Ovary (tissue), 10 donors: Measurements from ENCODE around the gene COASY. TPM values are rescaled to one million over a fixed set of nuclear protein-coding genes. Genes with fewer than 3 reads are reported as not detected.

ENCODE experiments used
- DNase-seq, 5 donors: peaks; one replicate each; pipeline ENCODE4 v3.0.0-alpha.2; 2019 to 2020
- H3K27ac ChIP-seq, 2 donors: fragments of 200-600 bp; one replicate each; pipeline versions ENCODE4 v1.5.1 to v1.8.0; 2019 to 2022
- H3K27me3 ChIP-seq: fragments of 200-600 bp; one replicate; pipeline ENCODE4 v1.8.0; 2022
- H3K36me3 ChIP-seq: fragments of 200-600 bp; sonication (generic); one replicate; pipeline ENCODE4 v1.5.1; 2019
- H3K4me1 ChIP-seq: one replicate; pipeline ENCODE4 v1.8.1; 2013; ENCODE audit warnings: mild to moderate bottlenecking, moderate library complexity; ENCODE audit not compliant: insufficient read depth
- H3K4me3 ChIP-seq: fragments of 200-600 bp; sonication (generic); one replicate; pipeline ENCODE4 v1.5.1; 2017
- H3K9me3 ChIP-seq, 2 donors: fragments of 200-600 bp in 1 of 2; sonication (generic) in 1 of 2; one replicate each; pipeline versions ENCODE4 v1.5.1 to v1.8.1; 2013 to 2019; ENCODE audit warnings: mild to moderate bottlenecking in 1 of 2, moderate library complexity in 1 of 2
- CTCF ChIP-seq, 3 donors: fragments of 450-650 bp in 2 of 3; fragments of 200-600 bp in 1 of 3; IDR thresholded peaks; one replicate each; pipeline versions ENCODE4 v1.5.1 to v1.8.0; 2016 to 2022; ENCODE audit warnings: antibody characterized with exemption in 3 of 3, mild to moderate bottlenecking in 1 of 3
- EP300 ChIP-seq: sonication (generic); formaldehyde crosslinking; IDR thresholded peaks from one replicate; pipeline ENCODE4 v1.6.1; 2017; ENCODE audit warnings: antibody characterized with exemption
- POLR2A ChIP-seq: fragments of 450-650 bp; IDR thresholded peaks from one replicate; pipeline ENCODE4 v1.6.1; 2017; ENCODE audit warnings: antibody characterized with exemption, mild to moderate bottlenecking, moderate library complexity
- WGBS, 3 donors: extraction: QIAGEN DNeasy Blood & Tissue Kit in 1 of 3; methylation state at CpG; one replicate each; pipeline versions ENCODE4 v1.1.5 to v1.1.7; 2013 to 2017; 5-methylcytosine and 5-hydroxymethylcytosine counted together
- intact Hi-C, 4 donors: fragments of 100-400 bp; cut with DNase I; formaldehyde crosslinking; loops; one replicate each; pipeline versions ENCODE4 v1.11.0 to v1.15.1; 2022 to 2023
- long read RNA-seq, 3 donors: library from polyadenylated mRNA in 2 of 3; unstranded in 2 of 3; transcript quantifications; one replicate each; pipeline ENCODE4 v2.0.0 and lab custom pipeline, GENCODE V29; 2021 to 2026
- polyA plus RNA-seq, 2 donors: library from polyadenylated mRNA; stranded (reverse); fragments of 200-250 nt in 1 of 2; fragments of 350-450 nt in 1 of 2; fragmentation: Illumina TruSeq in 1 of 2; extraction: RNeasy Lipid Tissue Mini Kit (QIAGEN cat#74804) in 1 of 2; gene quantifications; one replicate each; pipeline ENCODE4 v1.2.3, GENCODE V29; 2013 to 2014
- total RNA-seq, 7 donors: library from RNA; depleted of rRNA in 2 of 7; stranded (reverse); fragments of >200 nt in 2 of 7; fragmentation: NEBNext Ultra II Directional in 3 of 7; extraction: Animal tissue kit (Norgen Biotek cat#: 25700) in 3 of 7; gene quantifications; one replicate each; pipeline versions ENCODE4 v1.1.0 to v1.2.4, GENCODE V29; 2016 to 2023
- donor health status: DM: no; HTN: no; CAD: no; lungs with moderate emphysema.
- donor health status: DM: no; HTN: no; CAD: no.
- donor health status: Bipolar disorder and iron deficiency.
- donor health status: DM: yes; HTN: yes; CAD: no.
- donor health status: DM: no; HTN: no; CAD: no.
- donor health status: DM: yes; HTN: yes; CAD: no.

COASY gene
- total RNA-seq (10 to 100 TPM; 13.8 to 51.2 (median 41.0) TPM), polyA plus RNA-seq (10 to 100 TPM; 22.6 to 37.6 TPM)
- long read RNA-seq, donor 1, transcript COASY-202 (10 exons, 2,071 nt): minor isoform, 29 of 116 reads
- long read RNA-seq, donor 1, transcript COASY-201 (9 exons, 2,458 nt): major isoform, 51 of 116 reads
- long read RNA-seq, donor 1, partial matches to known transcripts: 12 of 116 reads
- long read RNA-seq, donor 1, other reads (novel, unspliced or antisense): 22 of 116 reads
- long read RNA-seq, donor 2, partial matches to known transcripts: 0 of 10 reads
- long read RNA-seq, donor 2, other reads (novel, unspliced or antisense): 0 of 10 reads
- long read RNA-seq, donor 3, transcript COASY-202 (10 exons, 2,071 nt): minor isoform, 7 of 49 reads
- long read RNA-seq, donor 3, transcript COASY-201 (9 exons, 2,458 nt): major isoform, 23 of 49 reads
- long read RNA-seq, donor 3, partial matches to known transcripts: 2 of 49 reads
- long read RNA-seq, donor 3, other reads (novel, unspliced or antisense): 16 of 49 reads

GRCh38 chr17:42561897-42562387, at the start of gene COASY:
TSS of gene COASY (plus strand) at chr17:42562148. CDS start at chr17:42562623, 475 bp downstream.
- peaks cover 17% of the 10 kb centered on the region for H3K4me1 ChIP-seq
- no peaks in the 10 kb centered on the region for H3K9me3 ChIP-seq
- peak within 1 kb of the TSS; percentile 60 to 61 for H3K27ac ChIP-seq
- no peaks in the 10 kb centered on the region for H3K27me3 ChIP-seq
- WGBS, 3 donors: 0% methylated on average over 26 of the region's 26 CpGs
- intact Hi-C loops: no loop called here
- H3K36me3 ChIP-seq: no peaks in the 10 kb centered on the region
- no peak for TF ChIP-seq CTCF (IDR thresholded peaks at IDR 0.05)
- TF ChIP-seq POLR2A: peak; percentile 55
- peak; percentile 95 to 97 (median 96) for DNase-seq
- peak within 1 kb of the TSS; percentile 88 for H3K4me3 ChIP-seq

- TF ChIP-seq POLR2A: no peak
- H3K27me3 ChIP-seq: no peaks in the 10 kb centered on the region
- DNase-seq: no peak
- intact Hi-C loops: loop anchor here in 3 of 4 donors (5.0 to 10.0 kb wide), 4 partner anchors 50 to 90 kb away; partner anchors contain the start of gene CAVIN1 (in 2 of the 3)
- H3K36me3 ChIP-seq: no peaks in the 10 kb centered on the region
- H3K9me3 ChIP-seq: no peaks in the 10 kb centered on the region
- H3K4me1 ChIP-seq: peaks cover 36% of the 10 kb centered on the region
- WGBS, 3 donors: 29 to 44% (median 31%) methylated on average over 9 of the region's 9 CpGs
- H3K4me3 ChIP-seq: no peak overlapping the region
- H3K27ac ChIP-seq: peak overlapping the region; percentile 75 to 77
These were observed 49.7 kb upstream of the COASY start for GRCh38 chr17:42512246-42512645.

GRCh38 chr17:42512733-42513251, 49.2 kb upstream of the COASY start:
- no peaks in the 10 kb centered on the region for H3K36me3 ChIP-seq
- peak; percentile 54 to 71 (median 57) for DNase-seq
- H3K4me3 ChIP-seq: no peak overlapping the region
- no peaks in the 10 kb centered on the region for H3K27me3 ChIP-seq
- H3K27ac ChIP-seq: peak overlapping the region; percentile 75 to 77
- TF ChIP-seq EP300 (no peak), CTCF (IDR thresholded peaks at IDR 0.05) (no peak), POLR2A (no peak)
- intact Hi-C loops: loop anchor here in 3 of 4 donors (5.0 to 10.0 kb wide), 4 partner anchors 50 to 90 kb away; partner anchors contain the start of gene CAVIN1 (in 2 of the 3)
- no peaks in the 10 kb centered on the region for H3K9me3 ChIP-seq
- WGBS, 3 donors: 0 to 7% (median 6%) methylated on average over 6 of the region's 6 CpGs
- peaks cover 37% of the 10 kb centered on the region for H3K4me1 ChIP-seq

- no peak for TF ChIP-seq EP300
- TF ChIP-seq POLR2A: no peak
- no peak for TF ChIP-seq CTCF (IDR thresholded peaks at IDR 0.05)
- H3K4me1 ChIP-seq: peaks cover 45% of the 10 kb centered on the region
- H3K27ac ChIP-seq: peak overlapping the region; percentile 63 to 75
- H3K36me3 ChIP-seq: no peaks in the 10 kb centered on the region
- 85 to 88% (median 86%) methylated on average over 11 of the region's 11 CpGs for WGBS, 3 donors
- no peak overlapping the region for H3K4me3 ChIP-seq
- intact Hi-C loops: loop anchor here in 3 of 4 donors (5.0 to 10.0 kb wide), 4 partner anchors 51 to 91 kb away; partner anchors contain the start of gene CAVIN1 (in 2 of the 3)
- peak in 1 of 5 donors; percentile 37 for DNase-seq
- H3K27me3 ChIP-seq: no peaks in the 10 kb centered on the region
- no peaks in the 10 kb centered on the region for H3K9me3 ChIP-seq
These were observed 48.3 kb upstream of the COASY start for GRCh38 chr17:42513686-42514085.
